Ovary (tissue), 3 donors: Measurements from ENCODE around the gene INTS6L.

Experiments
- POLR2A ChIP-seq: fragments of 450-650 bp; IDR thresholded peaks from one replicate; pipeline ENCODE4 v1.6.1; 2017; ENCODE audit warnings: antibody characterized with exemption, mild to moderate bottlenecking, moderate library complexity
- TF ChIP-seq, protein P1 (sequence below), 3 donors: fragments of 450-650 bp in 2 of 3; fragments of 200-600 bp in 1 of 3; IDR thresholded peaks; one replicate each; pipeline versions ENCODE4 v1.5.1 to v1.8.0; 2016 to 2022; ENCODE audit warnings: antibody characterized with exemption in 3 of 3, mild to moderate bottlenecking in 1 of 3
- donor health status: DM: no; HTN: no; CAD: no.

DNA sequence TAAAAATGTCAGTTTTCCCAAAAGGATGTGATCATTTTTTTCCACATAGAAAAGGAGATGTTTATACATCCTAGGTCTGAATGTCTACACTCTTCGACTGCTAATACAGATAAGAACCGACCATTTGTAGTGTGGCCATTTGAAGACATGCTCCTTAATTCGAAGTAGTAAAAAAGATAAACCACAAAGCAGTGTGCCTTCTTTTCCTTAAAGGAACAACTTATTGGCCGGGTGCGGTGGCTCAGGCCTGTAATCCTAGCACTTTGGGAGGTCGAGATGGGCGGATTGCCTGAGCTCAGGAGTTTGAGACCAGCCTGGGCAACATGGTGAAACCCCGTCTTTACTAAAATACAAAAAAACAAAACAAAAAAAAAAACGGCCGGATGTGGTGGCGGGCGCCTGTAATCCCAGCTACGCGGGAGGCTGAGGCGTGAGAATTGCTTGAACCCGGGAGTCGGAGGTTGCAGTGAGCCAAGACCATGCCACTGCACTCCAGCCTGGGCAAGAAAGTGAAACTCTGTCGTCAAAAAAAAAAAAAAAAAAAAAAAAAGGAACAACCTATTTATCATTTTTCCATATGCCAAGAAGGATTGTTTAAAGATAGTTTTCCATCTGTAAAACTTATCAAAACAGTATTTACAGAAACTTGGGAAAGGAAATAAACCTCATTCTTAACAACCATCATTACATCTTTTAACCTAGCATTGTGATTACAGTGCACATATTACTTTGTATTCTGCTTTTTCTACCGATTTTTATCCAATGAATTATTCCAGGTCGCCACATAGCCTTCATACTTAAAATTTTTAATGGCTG, 2.6 kb downstream of the INTS6L start:
- TF ChIP-seq, protein P1, sequence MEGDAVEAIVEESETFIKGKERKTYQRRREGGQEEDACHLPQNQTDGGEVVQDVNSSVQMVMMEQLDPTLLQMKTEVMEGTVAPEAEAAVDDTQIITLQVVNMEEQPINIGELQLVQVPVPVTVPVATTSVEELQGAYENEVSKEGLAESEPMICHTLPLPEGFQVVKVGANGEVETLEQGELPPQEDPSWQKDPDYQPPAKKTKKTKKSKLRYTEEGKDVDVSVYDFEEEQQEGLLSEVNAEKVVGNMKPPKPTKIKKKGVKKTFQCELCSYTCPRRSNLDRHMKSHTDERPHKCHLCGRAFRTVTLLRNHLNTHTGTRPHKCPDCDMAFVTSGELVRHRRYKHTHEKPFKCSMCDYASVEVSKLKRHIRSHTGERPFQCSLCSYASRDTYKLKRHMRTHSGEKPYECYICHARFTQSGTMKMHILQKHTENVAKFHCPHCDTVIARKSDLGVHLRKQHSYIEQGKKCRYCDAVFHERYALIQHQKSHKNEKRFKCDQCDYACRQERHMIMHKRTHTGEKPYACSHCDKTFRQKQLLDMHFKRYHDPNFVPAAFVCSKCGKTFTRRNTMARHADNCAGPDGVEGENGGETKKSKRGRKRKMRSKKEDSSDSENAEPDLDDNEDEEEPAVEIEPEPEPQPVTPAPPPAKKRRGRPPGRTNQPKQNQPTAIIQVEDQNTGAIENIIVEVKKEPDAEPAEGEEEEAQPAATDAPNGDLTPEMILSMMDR (IDR thresholded peaks at IDR 0.05), result no peak
- TF ChIP-seq POLR2A, result no peak
